HepG2 (cell line): ENCODE measurements around the gene PIAS3. TPM values are rescaled to one million over a fixed set of nuclear protein-coding genes. Genes with fewer than 3 reads are reported as not detected.

ENCODE experiments used
- HNF1A ChIP-seq, 2 experiments: sonication (generic) in 1 of 2; formaldehyde crosslinking in 1 of 2; IDR thresholded peaks; 2 replicates each; pipeline versions ENCODE4 v1.4.0 to v1.6.1; 2016 to 2020; ENCODE audit warnings: borderline replicate concordance in 1 of 2, low read depth in 1 of 2, mild to moderate bottlenecking in 1 of 2, missing genetic modification reagents in 1 of 2
- MBNL3 ChIP-seq: fragments of 250-450 bp; sonication (Bioruptor Pico); conservative IDR thresholded peaks from 2 replicates; pipeline ENCODE4 v1.8.0; 2022; ENCODE audit warnings: mild to moderate bottlenecking, inconsistent platforms
- SAP130 ChIP-seq: IDR thresholded peaks from 2 replicates; pipeline ENCODE4 v1.6.1; 2016; ENCODE audit warnings: low read depth
- SOX13 ChIP-seq, 3 experiments: fragments of 450-650 bp in 1 of 3; sonication (generic) in 1 of 3; formaldehyde crosslinking in 1 of 3; IDR thresholded peaks in 2 of 3; conservative IDR thresholded peaks in 1 of 3; 2 replicates each; pipeline versions ENCODE4 v1.5.0 to v1.6.1; 2016 to 2020; ENCODE audit warnings: antibody characterized with exemption in 1 of 3, mild to moderate bottlenecking in 1 of 3, missing compliant biosample characterization in 1 of 3, missing genetic modification reagents in 1 of 3, moderate library complexity in 1 of 3
- SOX5 ChIP-seq: IDR thresholded peaks from 2 replicates; pipeline ENCODE4 v1.6.1; 2016; ENCODE audit warnings: borderline replicate concordance
- TBX3 ChIP-seq: fragments of 450-650 bp; IDR thresholded peaks from 2 replicates; pipeline ENCODE4 v1.6.1; 2017; ENCODE audit warnings: antibody characterized with exemption, mild to moderate bottlenecking, inconsistent platforms, borderline replicate concordance
- TFAP4 ChIP-seq: sonication (generic); IDR thresholded peaks from 2 replicates; pipeline ENCODE4 v1.6.1; 2016; ENCODE audit warnings: low read depth, borderline replicate concordance
- ZBTB21 ChIP-seq: sonication (generic); formaldehyde crosslinking; IDR thresholded peaks from 2 replicates; pipeline ENCODE4 v1.4.0; 2020; ENCODE audit warnings: missing genetic modification reagents
- polyA plus RNA-seq, 8 experiments: library from polyadenylated mRNA; depleted of rRNA in 3 of 8; stranded (reverse) in 7 of 8; unstranded in 1 of 8; fragments of >200 nt; fragmentation: Illumina TruSeq in 4 of 8; extraction: Trizol in 4 of 8; gene quantifications; 2 replicates each; pipeline versions ENCODE4 v1.2.1 to v1.2.3, GENCODE V29; 2011 to 2016; ENCODE audit warnings: low read depth in 4 of 8, missing spikeins in 1 of 8, mixed read lengths in 1 of 8; ENCODE audit not compliant: insufficient read depth in 1 of 8
- total RNA-seq, 5 experiments: library from RNA; depleted of rRNA; stranded (reverse); fragments of >200 nt; fragmentation: Illumina TruSeq; extraction: Trizol; gene quantifications; 2 replicates each; pipeline ENCODE4 v1.2.3, GENCODE V29; 2016; ENCODE audit warnings: low read depth in 1 of 5

Gene PIAS3
- total and polyA plus RNA-seq, 2 of the 13 experiments (the other 11 are each of a cell fraction or from before 2014, with no cell fraction given) = 3.7 to 8.0 TPM

GRCh38 chr1:145887631-145888030, 28.8 kb upstream of the PIAS3 start (continued):
- TF ChIP-seq HNF1A (IDR thresholded peaks at IDR 0.05; ENCODE audit: low read depth) (no peak), HNF1A (CRISPR knock-in tag; IDR thresholded peaks at IDR 0.05; ENCODE audit: borderline replicate concordance) (0 out of 2 replicates have a peak, but pooled peaks have one; percentile 35), ZBTB21 (CRISPR knock-in tag) (no peak), TFAP4 (peak; percentile 34; the same call in 1 of the 2 replicates), SOX13 (IDR thresholded peaks at IDR 0.05) (no peak), SOX13 (CRISPR knock-in tag; conservative IDR thresholded peaks at IDR 0.05 in 1 of 2, IDR thresholded peaks at IDR 0.05 in 1 of 2) (peak in 1 of 2 experiments; percentile 54; a peak in 2 of 4 replicates), SOX5 (peak; percentile 14; the same call in 1 of the 2 replicates), TBX3 (no peak), MBNL3 (CRISPR knock-in tag) (no peak), SAP130 (peak; percentile 49; the same call in 1 of the 2 replicates)
